RWPE2 (cell line): Measurements from ENCODE around the gene SERPINE3.

Experiments
- ATAC-seq: fragments of 200-7000 bp; cut with Tn5 transposase; 3 replicates; pipeline ENCODE4 v1.9.1; 2021; ENCODE audit warnings: low read depth
- DNase-seq: peaks from one replicate; pipeline ENCODE4 v3.0.0-alpha.2; 2020; ENCODE audit warnings: low spot score
- H3K27ac ChIP-seq: fragments of 450-650 bp; 2 replicates; pipeline ENCODE4 v1.5.1; 2017; ENCODE audit warnings: mild to moderate bottlenecking; ENCODE audit not compliant: poor library complexity, severe bottlenecking
- H3K27me3 ChIP-seq: fragments of 250-450 bp; sonication (Bioruptor Pico); 2 replicates; pipeline ENCODE4 v1.5.1; 2021; ENCODE audit warnings: mild to moderate bottlenecking, moderate library complexity; ENCODE audit not compliant: insufficient read depth, poor library complexity, severe bottlenecking
- H3K36me3 ChIP-seq: fragments of 250-450 bp; sonication (Bioruptor Pico); 2 replicates; pipeline ENCODE4 v1.5.1; 2020; ENCODE audit warnings: low read depth, mild to moderate bottlenecking, moderate library complexity
- H3K4me1 ChIP-seq: fragments of 250-450 bp; sonication (Bioruptor Pico); 2 replicates; pipeline ENCODE4 v1.5.1; 2021; ENCODE audit warnings: mild to moderate bottlenecking, moderate library complexity; ENCODE audit not compliant: insufficient read depth, poor library complexity, severe bottlenecking
- H3K4me3 ChIP-seq: fragments of 250-450 bp; sonication (Bioruptor Pico); 2 replicates; pipeline ENCODE4 v1.5.1; 2021; ENCODE audit warnings: mild to moderate bottlenecking, moderate library complexity; ENCODE audit not compliant: severe bottlenecking
- H3K9me3 ChIP-seq: fragments of 250-450 bp; sonication (Bioruptor Pico); 2 replicates; pipeline ENCODE4 v1.5.1; 2021; ENCODE audit warnings: mild to moderate bottlenecking, moderate library complexity; ENCODE audit not compliant: severe bottlenecking
- CTCF ChIP-seq: fragments of 450-650 bp; IDR thresholded peaks from one replicate; pipeline ENCODE4 v1.5.1; 2017; ENCODE audit warnings: mild to moderate bottlenecking, moderate library complexity; ENCODE audit not compliant: poor library complexity, severe bottlenecking

The SERPINE3 gene

DNA sequence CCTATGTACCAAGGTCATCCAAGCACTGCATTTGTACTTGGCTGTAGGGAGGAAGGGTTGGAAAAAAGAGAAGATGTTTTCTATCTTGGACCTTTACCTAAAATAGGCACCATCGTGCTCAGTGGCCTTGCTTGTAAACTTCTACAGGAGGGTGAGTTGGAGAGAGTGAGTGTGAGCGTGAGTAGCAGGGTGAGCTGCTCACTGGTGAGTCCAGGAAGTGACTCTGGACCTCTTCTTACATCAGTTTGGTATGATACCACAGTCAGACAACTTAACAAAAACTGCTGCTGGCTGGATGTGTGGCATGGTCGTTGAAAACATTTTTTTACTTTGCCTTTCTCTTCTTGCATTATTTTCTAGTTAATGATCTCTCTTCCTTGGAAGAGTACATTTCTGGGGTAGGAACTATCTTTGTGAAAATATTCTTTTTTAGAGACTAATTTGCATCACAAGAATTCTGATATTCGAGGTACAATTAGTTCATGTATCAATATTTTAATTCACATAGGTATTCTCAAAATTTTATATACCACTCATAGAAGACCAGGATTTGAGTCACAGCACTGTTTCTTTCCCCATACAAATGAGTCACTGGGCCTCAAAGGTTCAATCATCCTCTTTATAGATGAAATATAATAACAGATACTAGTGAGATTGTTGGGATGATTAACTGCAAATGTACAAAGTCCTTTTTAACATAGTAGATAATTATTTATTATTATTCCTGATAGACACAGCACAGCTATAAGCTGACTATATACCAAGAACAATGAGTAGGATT lies 651 bp downstream of the SERPINE3 start:
- H3K4me3 ChIP-seq: no peak overlapping the region
- no peak for DNase-seq
- H3K27ac ChIP-seq: no peak overlapping the region
- TF ChIP-seq CTCF: no peak
- no peak for ATAC-seq
- H3K36me3 ChIP-seq: no peaks in the 10 kb centered on the region
- H3K27me3 ChIP-seq: no peaks in the 10 kb centered on the region
- no peaks in the 10 kb centered on the region for H3K4me1 ChIP-seq
- H3K9me3 ChIP-seq: no peaks in the 10 kb centered on the region

DNA sequence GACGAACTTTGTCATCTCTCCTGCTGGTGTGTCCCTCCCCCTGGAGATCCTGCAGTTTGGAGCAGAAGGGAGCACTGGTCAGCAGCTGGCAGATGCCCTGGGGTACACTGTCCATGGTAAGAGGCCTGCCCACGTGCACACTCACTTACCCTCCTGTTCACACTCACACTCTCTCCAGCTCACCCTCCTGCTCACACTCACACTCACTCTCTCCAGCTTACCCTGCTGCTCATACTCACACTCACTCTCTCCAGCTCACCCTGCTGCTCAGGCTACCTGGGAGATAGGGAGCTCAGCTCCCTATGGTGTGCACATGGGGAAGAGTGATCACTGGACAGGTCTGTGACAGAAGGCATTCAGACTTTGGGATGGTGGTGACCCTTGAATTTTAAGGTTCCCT lies 1.7 kb downstream of the SERPINE3 start:
- Histone ChIP-seq H3K36me3 (no peaks in the 10 kb centered on the region), H3K9me3 (no peaks in the 10 kb centered on the region), H3K4me3 (no peak overlapping the region), H3K27me3 (no peaks in the 10 kb centered on the region), H3K4me1 (no peaks in the 10 kb centered on the region), H3K27ac (no peak overlapping the region)
- ATAC-seq: no peak
- DNase-seq: no peak
- no peak for TF ChIP-seq CTCF

DNA sequence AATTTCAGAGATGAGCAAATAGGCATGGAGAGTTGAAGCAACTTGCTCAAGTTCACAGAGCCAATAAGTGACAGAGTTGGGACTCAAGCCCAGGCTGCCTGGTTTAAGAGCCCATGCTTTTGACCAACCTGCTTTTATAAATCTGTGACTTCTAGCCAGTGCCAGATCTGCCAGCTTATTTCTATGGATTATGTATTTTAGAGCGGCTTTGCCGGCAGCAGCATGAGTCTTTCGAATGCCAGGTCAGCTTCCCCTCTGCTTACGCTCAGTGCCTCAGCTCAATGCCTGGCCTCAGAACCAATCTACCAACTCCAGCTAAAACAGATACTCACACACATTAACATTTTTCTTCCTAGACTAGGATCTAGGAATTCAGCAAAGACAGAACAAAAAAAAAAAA lies 2.3 kb downstream of the SERPINE3 start:
- ATAC-seq (no peak), DNase-seq (no peak)
- no peaks in the 10 kb centered on the region for H3K36me3 ChIP-seq
- H3K27me3 ChIP-seq: no peaks in the 10 kb centered on the region
- H3K9me3 ChIP-seq: no peaks in the 10 kb centered on the region
- no peak for TF ChIP-seq CTCF
- no peaks in the 10 kb centered on the region for H3K4me1 ChIP-seq
- H3K27ac ChIP-seq: no peak overlapping the region
- H3K4me3 ChIP-seq: no peak overlapping the region

DNA sequence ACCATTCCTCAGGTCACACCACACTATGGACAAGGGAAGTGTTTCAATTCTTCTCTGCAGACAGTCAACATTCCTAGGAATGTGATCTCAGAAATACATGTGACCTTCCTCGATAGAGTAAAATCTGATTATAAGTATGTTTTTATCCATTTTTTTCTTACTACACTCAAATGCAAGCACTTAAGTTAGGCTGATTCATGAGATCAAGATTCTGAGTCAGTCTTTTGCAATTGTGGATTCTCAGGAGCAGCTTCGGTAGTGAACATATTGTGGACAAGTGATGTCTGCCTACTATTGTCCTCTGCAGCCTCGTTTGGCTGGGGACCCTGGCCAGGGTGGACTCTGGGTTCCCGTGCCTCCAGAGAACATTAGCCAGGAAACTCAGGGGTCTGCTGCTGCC lies 3.2 kb downstream of the SERPINE3 start:
- H3K9me3 ChIP-seq: no peaks in the 10 kb centered on the region
- H3K36me3 ChIP-seq: no peaks in the 10 kb centered on the region
- DNase-seq (no peak), ATAC-seq (no peak)
- H3K4me3 ChIP-seq: no peak overlapping the region
- H3K4me1 ChIP-seq: no peaks in the 10 kb centered on the region
- no peaks in the 10 kb centered on the region for H3K27me3 ChIP-seq
- no peak overlapping the region for H3K27ac ChIP-seq
- TF ChIP-seq CTCF: no peak

DNA sequence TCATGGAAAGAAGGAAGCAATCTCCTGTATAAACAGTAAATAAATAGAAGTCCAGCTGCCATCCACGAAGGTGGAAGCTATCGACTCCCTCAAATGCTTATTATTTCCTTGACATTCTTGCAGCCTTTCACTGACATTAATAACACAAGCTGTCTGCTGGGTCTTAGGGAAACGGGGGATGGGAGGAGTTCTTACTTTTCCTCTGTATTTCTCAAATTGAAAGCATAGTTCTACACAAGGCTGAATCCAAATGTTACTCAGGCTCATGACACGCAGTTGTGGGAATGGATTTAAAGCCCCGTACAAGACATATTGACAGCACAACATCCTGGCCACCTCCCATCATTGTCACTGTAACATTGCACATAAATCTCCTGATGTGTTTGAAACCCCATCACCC lies 4.0 kb downstream of the SERPINE3 start:
- TF ChIP-seq CTCF: no peak
- H3K36me3 ChIP-seq: no peaks in the 10 kb centered on the region
- H3K4me1 ChIP-seq: no peaks in the 10 kb centered on the region
- ATAC-seq: no peak
- no peaks in the 10 kb centered on the region for H3K27me3 ChIP-seq
- no peak for DNase-seq
- no peak overlapping the region for H3K27ac ChIP-seq
- H3K4me3 ChIP-seq: no peak overlapping the region
- H3K9me3 ChIP-seq: no peaks in the 10 kb centered on the region
